ENCODE measurements around the gene SDK1. TPM values are rescaled to one million over a fixed set of nuclear protein-coding genes. Genes with fewer than 3 reads are reported as not detected.

The SDK1 gene
- total RNA-seq, 1 donor from 2014 or later = 10.4 TPM

DNA sequence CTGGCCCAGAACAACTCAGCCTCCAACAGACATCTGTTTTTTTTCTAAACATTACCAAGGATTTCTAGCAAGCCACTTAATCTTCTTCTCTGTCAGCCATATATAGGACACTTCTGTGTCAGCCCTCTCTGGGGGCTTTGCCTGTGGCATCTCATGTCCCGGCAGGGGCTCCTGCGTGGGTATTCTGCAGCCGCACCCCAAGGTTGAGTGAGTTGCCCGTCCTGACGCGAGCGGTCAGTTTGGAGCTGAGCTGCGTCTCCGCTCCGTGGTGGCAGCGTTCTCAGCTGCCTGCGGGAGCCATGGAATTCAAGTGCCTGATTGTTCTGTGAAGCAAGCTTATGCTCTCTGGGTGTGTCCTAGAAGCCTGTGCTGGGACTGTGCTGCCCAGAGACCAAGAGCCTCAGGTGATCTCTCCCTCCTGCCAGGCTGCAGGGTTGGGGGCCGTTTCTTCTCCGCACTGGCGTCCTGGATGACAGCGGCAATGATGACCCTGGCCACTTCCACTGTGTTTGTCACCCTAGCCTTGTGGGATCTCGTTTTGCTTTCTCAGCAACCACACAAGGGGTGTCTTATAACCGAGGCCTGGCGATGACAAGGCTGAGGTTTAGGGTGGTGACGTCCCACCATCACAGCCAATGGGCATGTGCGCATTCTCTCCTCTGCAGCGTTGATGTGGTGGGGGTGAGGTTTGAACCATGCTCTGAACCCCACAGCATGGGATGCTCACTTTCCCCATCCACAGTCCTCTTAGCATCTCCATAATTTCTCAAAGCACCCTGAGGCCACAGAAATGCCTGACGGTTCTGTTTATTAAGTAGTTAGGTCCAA, 768.4 kb downstream of the SDK1 start:
- H3K4me3 ChIP-seq = no peak overlapping the region
- no peaks in the 10 kb centered on the region for H3K4me1 ChIP-seq
- ATAC-seq (no peak), DNase-seq (no peak)
- no peaks in the 10 kb centered on the region for H3K9me3 ChIP-seq
- H3K36me3 ChIP-seq = no peaks in the 10 kb centered on the region
- H3K27me3 ChIP-seq = no peaks in the 10 kb centered on the region
- H3K27ac ChIP-seq = no peak overlapping the region
- intact Hi-C loops (cut with DNase I) = no loop called here
- TF ChIP-seq, protein P1, sequence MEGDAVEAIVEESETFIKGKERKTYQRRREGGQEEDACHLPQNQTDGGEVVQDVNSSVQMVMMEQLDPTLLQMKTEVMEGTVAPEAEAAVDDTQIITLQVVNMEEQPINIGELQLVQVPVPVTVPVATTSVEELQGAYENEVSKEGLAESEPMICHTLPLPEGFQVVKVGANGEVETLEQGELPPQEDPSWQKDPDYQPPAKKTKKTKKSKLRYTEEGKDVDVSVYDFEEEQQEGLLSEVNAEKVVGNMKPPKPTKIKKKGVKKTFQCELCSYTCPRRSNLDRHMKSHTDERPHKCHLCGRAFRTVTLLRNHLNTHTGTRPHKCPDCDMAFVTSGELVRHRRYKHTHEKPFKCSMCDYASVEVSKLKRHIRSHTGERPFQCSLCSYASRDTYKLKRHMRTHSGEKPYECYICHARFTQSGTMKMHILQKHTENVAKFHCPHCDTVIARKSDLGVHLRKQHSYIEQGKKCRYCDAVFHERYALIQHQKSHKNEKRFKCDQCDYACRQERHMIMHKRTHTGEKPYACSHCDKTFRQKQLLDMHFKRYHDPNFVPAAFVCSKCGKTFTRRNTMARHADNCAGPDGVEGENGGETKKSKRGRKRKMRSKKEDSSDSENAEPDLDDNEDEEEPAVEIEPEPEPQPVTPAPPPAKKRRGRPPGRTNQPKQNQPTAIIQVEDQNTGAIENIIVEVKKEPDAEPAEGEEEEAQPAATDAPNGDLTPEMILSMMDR (IDR thresholded peaks at IDR 0.05) = no peak

DNA sequence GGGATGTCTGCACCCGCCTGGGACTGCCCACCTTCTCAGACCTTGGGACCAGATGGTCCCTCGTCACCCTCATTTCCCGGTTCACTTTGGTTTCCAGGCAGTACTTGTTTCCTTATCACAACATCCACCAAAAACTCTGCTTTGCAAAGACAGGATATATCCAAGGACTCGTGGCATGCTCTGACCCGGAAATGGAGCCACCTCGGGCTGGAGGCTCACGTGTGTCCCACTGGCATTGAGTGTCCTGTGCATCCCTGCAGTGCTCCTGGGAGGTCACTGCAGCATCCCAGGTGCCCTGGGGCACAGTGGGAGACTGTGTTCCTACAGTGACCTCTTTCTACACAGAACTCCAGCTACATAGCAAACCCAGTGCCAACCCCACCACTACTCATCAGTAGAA, 769.2 kb downstream of the SDK1 start:
- Histone ChIP-seq H3K9me3 (no peaks in the 10 kb centered on the region), H3K27ac (no peak overlapping the region), H3K4me3 (no peak overlapping the region), H3K36me3 (no peaks in the 10 kb centered on the region), H3K27me3 (no peaks in the 10 kb centered on the region), H3K4me1 (no peaks in the 10 kb centered on the region)
- intact Hi-C loops (cut with DNase I) = no loop called here
- DNase-seq (no peak), ATAC-seq (no peak)
- TF ChIP-seq, protein P1 (IDR thresholded peaks at IDR 0.05) = no peak

DNA sequence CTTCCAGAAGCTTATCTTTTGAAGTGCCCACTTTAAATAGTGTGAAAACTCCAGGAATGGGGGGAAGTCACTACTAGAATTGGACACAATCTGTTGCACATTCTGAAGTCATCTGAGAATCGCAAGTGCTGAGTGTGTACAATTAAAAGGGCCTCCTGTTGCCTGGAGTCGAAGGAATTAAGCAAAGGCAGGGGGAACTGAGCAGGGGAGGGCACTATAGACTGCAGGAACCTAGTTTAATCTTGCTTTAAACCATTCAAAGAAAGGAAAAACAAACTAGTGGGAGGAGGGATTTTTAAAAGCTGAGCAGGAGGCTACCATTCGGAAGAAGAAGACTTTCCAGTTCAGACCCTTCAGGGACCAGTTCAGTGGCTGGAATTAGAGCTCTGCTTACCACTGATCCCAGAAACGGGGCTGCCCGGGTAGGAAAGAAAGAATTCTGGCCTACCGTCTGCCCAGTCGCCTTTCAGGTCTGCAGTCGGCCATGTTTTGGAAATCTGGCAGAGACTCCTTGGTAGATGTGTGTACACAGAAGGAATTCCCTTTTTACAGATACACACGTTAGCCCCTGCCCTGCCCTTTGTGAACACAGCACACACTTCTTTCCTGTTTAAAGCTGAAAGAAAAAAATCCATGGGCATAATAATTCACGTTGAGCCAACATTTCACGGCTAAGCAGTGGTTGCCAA, 770.5 kb downstream of the SDK1 start:
- intact Hi-C loops (cut with DNase I) = no loop called here
- H3K27ac ChIP-seq = no peak overlapping the region
- no peaks in the 10 kb centered on the region for H3K36me3 ChIP-seq
- no peaks in the 10 kb centered on the region for H3K4me1 ChIP-seq
- DNase-seq (no peak), ATAC-seq (no peak)
- H3K4me3 ChIP-seq = no peak overlapping the region
- TF ChIP-seq, protein P1 (IDR thresholded peaks at IDR 0.05) = no peak
- H3K9me3 ChIP-seq = no peaks in the 10 kb centered on the region
- no peaks in the 10 kb centered on the region for H3K27me3 ChIP-seq

DNA sequence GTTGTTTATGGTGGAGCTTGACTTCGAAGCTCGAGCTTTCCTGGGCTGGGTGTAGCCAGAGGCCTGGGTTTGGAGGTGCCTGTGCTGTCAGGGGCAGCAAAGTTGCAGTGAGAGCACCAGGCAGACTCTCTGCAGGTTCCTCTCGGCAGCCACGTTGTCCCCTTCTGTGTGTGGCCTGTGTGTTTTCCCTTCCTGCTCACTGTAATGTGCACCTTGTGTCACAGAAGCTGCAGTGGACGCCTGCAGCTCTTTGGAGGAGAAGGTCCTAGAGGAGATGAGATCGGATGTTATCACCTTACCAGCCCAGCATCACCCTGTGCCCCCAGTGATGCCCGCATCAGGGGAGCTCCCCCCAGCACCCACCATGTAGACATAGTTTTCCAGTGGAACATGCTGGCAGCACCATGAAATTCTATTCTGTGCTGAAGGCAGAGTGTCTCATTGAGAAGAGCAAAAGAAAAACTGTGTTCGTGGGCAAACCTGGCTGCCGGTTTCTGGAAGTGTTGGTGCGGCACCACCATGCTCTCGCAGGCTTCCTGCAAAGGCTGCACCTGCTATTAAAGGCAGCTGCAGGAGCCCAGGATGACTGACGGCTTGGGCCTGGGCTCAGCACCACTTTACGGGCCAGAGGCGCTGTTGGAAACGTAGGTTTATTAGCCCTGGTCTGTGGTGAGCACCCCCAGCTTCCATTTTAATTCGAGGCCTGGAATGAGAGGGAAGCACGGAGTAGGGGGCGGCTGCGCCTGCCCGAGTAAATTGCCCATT, 771.3 kb downstream of the SDK1 start:
- Histone ChIP-seq H3K9me3 (no peaks in the 10 kb centered on the region), H3K36me3 (no peaks in the 10 kb centered on the region), H3K4me3 (no peak overlapping the region), H3K4me1 (no peaks in the 10 kb centered on the region), H3K27me3 (no peaks in the 10 kb centered on the region), H3K27ac (no peak overlapping the region)
- no peak for DNase-seq
- ATAC-seq = no peak
- intact Hi-C loops (cut with DNase I) = no loop called here
- TF ChIP-seq, protein P1 (IDR thresholded peaks at IDR 0.05) = no peak

DNA sequence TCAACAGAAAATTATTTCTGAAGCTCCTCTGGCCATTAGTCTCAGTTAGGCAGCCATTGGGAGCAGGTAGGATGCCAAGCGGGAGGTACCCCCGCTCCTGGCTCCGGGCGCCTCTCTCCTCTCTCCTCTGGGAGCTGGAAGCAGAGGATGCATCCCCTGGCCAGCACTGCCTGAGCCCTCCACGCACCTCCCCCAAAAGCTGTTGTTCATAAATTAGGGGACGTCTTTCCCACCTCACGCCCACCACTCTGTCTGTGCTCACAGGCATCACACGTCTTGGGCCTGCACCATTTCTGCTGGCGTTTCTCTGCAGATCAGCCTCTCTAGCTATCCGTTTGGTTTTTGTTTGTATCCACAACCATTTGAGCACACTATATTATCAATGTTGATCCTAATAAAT, 772.0 kb downstream of the SDK1 start:
- Histone ChIP-seq H3K27me3 (no peaks in the 10 kb centered on the region), H3K4me3 (no peak overlapping the region), H3K36me3 (no peaks in the 10 kb centered on the region), H3K27ac (no peak overlapping the region), H3K9me3 (no peaks in the 10 kb centered on the region), H3K4me1 (no peaks in the 10 kb centered on the region)
- ATAC-seq = no peak
- no peak for DNase-seq
- intact Hi-C loops (cut with DNase I) = no loop called here
- TF ChIP-seq, protein P1 (IDR thresholded peaks at IDR 0.05) = no peak

Measured in upper lobe of right lung (tissue), 1 donor.